ENCODE data around the gene ARL13B.
"Not testable (repeated sequence)": the region's sequence is repeated elsewhere in the genome, so short reads cannot be mapped to it uniquely, and the experiment has no call there.

Gene ARL13B

DNA sequence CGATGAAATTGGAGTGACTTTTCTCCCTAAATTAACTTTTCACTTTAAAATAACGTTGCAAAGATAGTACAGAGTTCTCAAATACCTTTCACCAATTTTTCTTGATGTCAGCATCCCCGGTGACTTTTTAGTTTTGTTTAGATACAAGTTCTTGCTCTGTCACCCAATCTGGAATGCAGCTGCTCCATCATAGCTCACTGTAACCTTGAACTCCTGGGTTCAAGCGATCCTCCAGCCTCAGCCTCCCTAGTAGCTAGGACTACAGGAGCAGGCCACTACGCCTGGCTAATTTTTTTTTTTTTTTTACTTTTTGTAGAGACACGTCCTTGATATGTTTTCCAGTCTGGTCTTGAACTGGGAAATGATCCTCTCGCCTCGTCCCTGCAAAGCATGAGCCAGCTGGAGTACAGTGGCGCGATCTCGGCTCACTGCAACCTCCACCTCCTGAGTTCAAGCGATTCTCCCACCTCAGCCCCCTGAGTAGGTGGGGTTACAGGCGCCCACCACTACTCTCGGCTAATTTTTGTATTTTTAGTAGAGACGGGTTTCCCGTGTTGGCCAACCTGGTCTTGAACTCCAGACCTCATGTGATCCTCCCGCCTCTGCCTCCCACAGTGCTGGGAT, 83.7 kb downstream of the ARL13B start:
- DNase-seq (ENCODE audit: low spot score): no peak

GRCh38 chr3:94064243-94064860, 84.4 kb downstream of the ARL13B start:
- DNase-seq (ENCODE audit: low spot score): no peak

- no peak for DNase-seq (ENCODE audit: low spot score)
Observed at GRCh38 chr3:94065122-94065521, 85.2 kb downstream of the ARL13B start.

DNA sequence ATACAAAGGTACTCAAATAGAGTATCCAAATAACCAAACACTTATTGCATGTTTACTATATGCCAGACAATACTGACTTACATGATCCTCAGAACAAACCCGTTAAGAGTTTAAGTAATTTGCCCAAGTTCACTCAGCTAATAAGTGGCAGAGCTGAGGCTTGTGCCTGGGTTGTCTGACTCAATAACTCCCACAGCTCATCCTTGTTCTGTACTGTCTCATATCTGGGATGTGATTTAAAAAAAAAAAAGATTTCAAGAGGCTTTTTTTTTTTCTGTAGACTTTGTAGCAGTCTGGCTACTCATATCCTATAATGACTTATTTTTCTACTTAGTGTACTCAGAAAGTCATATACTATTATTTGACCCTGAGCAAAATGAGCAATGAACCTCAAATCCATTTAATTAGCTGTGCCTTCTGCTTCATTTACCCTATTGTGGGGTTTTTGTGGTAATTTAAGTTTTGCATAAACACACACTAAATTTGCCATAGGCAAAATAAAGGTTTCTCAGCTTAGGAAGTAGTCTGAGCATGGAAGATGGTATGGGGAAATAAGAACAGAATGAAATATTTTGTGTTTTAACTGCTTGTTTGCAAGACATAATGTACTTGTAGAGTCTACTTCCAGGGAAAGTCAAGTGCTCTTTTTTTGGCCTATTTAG, 86.0 kb downstream of the ARL13B start:
- no peak for DNase-seq (ENCODE audit: low spot score)

DNA sequence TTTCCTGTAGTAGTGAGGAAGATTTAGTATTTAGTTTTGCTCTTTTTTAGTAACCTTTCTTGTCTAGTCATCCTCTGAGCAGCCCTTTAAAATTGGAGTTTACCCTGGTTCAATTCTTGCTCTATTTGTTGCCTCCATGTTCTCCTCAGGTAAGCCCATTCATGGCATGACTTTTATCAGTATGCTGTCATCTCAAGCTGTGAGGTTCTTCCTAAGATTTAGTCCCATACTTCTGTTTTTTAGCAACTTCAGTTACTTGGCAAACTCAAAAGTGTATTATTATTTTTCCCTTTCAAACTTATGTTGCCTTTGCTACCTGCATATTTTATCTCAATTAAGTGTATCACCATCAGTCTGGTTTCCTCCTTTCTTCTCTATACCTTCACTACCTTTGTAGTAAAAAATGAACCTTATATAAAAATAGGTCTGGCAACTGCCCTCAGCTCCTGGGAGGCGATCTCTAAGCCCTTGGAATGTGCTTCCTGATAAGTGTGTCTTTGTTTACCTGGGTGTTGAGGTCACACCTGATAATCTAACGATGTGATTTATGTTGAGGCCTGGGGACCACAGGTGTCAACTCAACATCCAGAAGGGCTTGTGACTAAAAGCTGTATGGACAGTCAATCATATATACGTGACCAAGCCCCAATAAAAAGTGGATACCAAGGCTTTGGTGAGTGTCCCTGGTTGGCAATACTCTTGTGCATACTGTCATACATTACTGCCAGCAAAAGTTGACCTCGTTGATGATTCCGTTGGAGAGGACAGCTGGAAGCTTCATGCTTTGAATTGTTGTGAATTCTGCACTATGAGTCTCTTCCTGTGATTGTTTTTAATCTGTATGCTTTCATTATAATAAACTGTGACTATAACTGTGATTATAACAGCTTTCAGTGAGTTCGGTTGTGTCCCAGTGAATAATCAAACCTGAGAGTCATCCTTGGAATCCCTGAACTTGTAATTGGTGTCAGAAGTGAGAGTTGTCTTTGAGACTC, 86.8 kb downstream of the ARL13B start:
- no peak for DNase-seq (ENCODE audit: low spot score)

DNA sequence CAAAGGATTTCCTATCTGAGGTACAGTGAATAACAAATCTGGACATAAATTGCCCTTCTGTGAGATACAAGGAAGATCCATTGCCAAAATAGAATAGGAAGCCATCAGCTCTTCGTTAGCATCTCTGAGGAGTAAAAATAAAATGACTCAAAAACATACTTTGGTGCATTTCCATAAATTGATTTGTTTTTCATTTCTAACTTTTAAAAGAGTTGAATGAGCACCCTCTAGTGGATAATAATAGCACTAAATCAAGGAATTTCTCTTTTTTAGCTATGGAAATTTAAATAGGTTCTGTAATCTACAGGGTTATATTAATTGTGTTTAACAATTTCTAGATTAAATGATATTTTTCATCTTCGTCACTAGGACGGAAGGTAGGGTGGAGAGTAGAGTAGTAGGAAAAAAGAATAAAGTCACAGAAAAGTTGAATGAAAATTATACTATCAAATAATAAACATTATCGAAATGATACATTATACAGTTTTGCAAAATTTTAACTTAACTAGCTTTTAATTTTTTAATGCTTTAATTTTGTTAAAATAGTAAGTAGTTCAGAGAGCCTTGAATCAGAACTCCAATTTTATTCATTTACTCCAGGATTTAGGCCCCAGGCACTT, 89.3 kb downstream of the ARL13B start:
- DNase-seq (ENCODE audit: low spot score): peak; percentile 45

DNA sequence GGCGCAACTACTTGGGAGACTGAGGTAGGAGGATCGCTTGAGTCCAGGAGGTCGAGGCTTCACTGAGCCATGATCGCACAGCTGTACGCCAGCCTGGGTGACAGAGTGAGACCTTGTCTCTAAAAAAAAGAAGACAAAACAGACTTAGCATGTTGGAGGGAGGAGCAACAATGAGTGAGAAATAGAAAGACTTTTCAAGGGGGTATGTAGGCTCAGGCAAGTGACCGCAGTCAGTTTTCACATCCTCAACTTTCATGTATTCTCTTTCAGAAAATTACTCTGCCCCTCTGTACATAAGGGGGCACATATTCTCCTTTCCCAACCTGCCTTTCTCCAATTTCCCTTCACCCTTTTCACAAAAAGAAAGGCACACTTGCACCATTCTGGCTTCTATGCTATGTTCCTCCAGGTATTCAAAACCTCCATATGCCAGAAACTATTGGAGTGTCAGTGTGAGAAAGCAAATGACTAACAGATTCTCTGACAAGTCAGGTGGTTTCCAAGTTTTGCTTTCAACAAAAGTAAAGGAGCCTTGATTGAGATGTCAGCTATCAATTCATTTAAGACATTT, 90.5 kb downstream of the ARL13B start:
- DNase-seq (ENCODE audit: low spot score): no peak

DNA sequence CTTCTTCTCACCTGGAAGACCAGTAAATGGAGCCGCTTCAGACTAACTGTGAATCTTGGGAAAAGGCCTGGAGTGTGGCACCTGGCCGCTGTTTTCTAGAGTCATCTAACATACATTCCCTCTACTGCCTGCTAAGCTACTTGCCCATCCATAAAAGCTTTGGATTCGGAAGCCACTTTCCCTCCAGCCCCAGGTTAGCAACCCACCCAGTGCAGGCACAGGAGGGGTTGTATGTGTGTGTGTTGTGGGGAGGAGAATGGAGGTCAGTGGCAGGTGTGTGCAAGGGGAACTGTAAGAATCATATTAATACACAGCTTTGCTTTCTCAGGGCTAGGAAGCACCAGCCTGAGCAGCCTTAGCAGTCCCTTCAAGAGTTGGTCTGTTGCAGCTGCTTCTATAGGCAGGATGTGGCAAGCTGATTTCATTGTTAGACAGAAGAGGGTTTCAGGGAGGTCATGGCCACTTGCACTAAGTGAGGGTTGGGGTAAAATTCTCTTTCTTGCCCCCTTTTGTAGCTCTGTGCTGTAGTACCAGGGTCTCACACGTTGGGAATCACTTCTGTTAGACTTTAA, 91.8 kb downstream of the ARL13B start:
- no peak for DNase-seq (ENCODE audit: low spot score)

DNA sequence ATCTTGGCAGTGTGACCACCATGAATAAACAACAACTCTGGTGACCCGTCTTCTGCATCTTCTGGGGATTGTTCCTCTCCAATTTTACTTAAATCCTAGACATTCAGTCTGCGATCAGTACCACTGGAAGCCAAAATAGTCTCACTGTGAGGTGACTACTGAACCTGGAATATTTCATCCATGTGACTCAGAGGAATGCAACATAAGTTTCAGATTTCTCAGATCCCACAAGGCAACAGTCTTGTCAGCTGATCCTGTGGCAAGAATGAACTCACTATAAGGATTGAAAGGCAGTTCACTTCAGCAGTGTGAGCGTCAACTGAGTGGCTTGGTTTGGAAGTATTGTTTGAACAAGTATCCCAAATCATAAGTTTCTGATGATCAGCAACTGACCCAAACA, 96.1 kb downstream of the ARL13B start:
- no peak for DNase-seq (ENCODE audit: low spot score)

DNA sequence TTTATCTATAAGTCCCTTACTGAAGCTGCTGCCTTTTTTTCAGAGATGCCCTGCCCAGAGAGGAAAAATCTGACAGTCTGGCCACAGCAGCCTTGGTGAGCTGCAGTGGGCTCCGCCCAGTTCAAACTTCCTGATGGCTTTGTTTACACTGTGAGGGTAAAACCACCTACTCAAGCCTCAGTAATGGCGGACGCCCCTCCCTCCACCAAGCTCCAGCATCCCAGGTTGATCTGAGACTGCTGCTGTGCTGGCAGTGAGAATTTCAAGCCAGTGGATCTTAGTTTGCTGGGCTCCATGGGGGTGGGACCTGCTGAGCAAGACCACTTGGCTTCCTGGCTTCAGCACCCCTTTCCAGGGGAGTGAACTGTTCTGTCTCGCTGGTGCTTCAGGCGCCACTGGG, 100.6 kb downstream of the ARL13B start:
- DNase-seq (ENCODE audit: low spot score): not testable (repeated sequence)

- no peak for DNase-seq (ENCODE audit: low spot score)
Observed at GRCh38 chr3:94081884-94082283, 101.9 kb downstream of the ARL13B start.

DNA sequence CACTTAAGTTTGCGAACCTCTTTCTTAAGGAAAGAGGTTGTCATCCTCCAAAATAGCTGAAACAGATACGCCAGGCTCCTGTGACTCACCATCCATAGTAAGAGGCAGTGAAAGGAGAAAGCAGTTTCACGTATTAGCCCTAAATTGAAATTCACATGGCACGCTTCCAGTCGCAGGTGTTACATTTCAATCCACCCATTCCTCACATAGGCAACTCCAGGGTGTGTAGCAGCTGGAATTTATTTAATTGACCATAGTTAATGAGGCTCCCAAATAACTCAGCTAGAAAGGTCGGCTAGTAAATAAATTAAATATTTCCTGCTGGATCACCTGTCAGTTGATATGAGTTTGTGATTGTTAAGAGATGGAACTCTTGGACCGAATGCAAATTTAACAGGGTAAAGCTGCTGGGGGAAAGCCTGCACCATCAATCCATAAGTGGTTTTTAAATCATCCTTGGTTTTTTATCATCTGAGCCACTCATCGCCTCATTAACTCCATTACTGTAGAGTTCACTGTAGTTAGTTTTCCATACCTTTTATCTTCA, 102.5 kb downstream of the ARL13B start:
- no peak for DNase-seq (ENCODE audit: low spot score)

- no peak for DNase-seq (ENCODE audit: low spot score)
Observed at GRCh38 chr3:94083261-94083660, 103.3 kb downstream of the ARL13B start.

DNA sequence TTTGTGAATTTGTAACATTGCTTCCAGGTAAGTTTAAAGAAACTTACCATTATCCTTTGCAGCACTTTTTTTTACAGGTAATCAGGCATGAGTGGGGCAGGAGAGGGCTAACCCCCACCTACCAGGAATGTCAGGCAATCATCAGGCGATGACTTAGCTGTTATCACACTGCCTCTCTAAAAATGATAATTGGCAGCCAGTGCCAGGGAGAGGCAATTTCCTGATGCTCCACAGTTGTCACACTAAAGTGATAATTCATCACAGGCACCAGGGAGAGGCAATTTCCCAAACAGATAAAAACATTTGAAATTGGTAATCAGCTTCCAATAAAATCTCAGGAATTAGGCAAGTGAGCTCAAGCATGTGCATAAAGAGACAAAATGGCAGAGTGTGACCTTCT, 109.2 kb downstream of the ARL13B start:
- DNase-seq (ENCODE audit: low spot score): no peak

DNA sequence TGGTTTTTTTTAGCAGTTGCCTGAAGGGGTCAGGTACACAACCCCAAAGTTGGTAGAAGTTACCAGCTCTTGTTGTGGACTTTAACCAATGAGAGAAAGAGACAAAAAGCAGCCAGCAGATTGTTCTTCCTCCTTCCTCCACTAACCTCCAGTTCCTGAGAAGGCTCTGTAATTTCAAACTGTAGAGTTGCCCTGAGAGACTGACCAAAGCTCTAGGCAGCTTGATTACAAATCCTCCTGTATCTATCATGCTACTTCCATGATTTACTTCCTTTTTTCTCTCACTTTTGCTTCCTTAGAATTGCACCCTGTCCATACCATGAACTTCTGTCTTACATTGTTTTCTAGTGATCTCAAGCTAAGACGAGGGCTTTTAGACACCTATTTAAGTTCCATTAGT, 112.1 kb downstream of the ARL13B start:
- DNase-seq (ENCODE audit: low spot score): no peak

- no peak for DNase-seq (ENCODE audit: low spot score)
Observed at GRCh38 chr3:94093151-94093550, 113.2 kb downstream of the ARL13B start.

- no peak for DNase-seq (ENCODE audit: low spot score)
Observed at GRCh38 chr3:94095111-94095510, 115.2 kb downstream of the ARL13B start.

- DNase-seq (ENCODE audit: low spot score): peak; percentile 9
Observed at GRCh38 chr3:94098452-94098851, 118.5 kb downstream of the ARL13B start.

- no peak for DNase-seq (ENCODE audit: low spot score)
Observed at GRCh38 chr3:94099311-94099710, 119.4 kb downstream of the ARL13B start.

DNA sequence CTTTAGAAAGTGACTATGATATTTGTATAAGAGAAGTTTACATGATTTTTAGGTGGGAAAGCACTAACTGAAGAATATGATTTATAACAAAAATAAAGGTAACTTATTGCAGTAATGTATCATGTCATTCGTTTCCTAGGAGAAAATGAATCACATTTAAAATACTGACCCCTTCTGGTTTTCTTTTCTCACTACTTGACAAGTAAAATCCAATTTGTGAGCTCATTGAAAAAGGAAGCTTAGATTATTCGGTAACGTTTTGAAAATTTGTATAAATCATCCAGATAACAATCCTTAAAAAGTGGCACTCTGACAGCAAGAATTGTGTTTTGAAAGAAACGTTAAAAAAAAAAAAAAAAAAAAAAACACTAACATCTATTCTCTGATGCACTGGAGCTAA, 121.9 kb downstream of the ARL13B start:
- DNase-seq (ENCODE audit: low spot score): no peak

Measured in pons (tissue), 1 donor.